ENCODE measurements around the gene CETN2.
"Not testable (repeated sequence)": the region's sequence is repeated elsewhere in the genome, so short reads cannot be mapped to it uniquely, and the experiment has no call there.

The CETN2 gene

GRCh38 chrX:152813206-152813605 lies 17.4 kb downstream of the CETN2 start:
- H4K20me1 ChIP-seq (ENCODE audit: insufficient read depth, low read length) = no peaks in the 10 kb centered on the region
- no peak overlapping the region for H2AFZ ChIP-seq (ENCODE audit: low read depth, low read length)
- H3K4me2 ChIP-seq (ENCODE audit: low read length) = no peak overlapping the region
- H3K36me3 ChIP-seq (replicated peaks; ENCODE audit: low read depth, low read length) = no peaks in the 10 kb centered on the region
- H3K27ac ChIP-seq (ENCODE audit: low read length) = no peak overlapping the region
- TF ChIP-seq EZH2phosphoT487 (IDR thresholded peaks at IDR 0.05; ENCODE audit: low read depth) (no peak), CTCF (IDR thresholded peaks at IDR 0.05; ENCODE audit: low read depth, low read length) (no peak)
- H3K4me3 ChIP-seq (ENCODE audit: low read length) = no peak overlapping the region
- no peaks in the 10 kb centered on the region for H3K4me1 ChIP-seq (ENCODE audit: low read length)
- H3K79me2 ChIP-seq (ENCODE audit: low read length) = no peaks in the 10 kb centered on the region
- no peaks in the 10 kb centered on the region for H3K27me3 ChIP-seq (ENCODE audit: low read depth, low read length)
- H3K9ac ChIP-seq (ENCODE audit: low read length) = no peak overlapping the region
- no peaks in the 10 kb centered on the region for H3K9me3 ChIP-seq (ENCODE audit: insufficient read depth, low read length)

- no peaks in the 10 kb centered on the region for H3K79me2 ChIP-seq (ENCODE audit: low read length)
- no peaks in the 10 kb centered on the region for H4K20me1 ChIP-seq (ENCODE audit: insufficient read depth, low read length)
- no peak overlapping the region for H2AFZ ChIP-seq (ENCODE audit: low read depth, low read length)
- no peak overlapping the region for H3K4me2 ChIP-seq (ENCODE audit: low read length)
- no peaks in the 10 kb centered on the region for H3K36me3 ChIP-seq (replicated peaks; ENCODE audit: low read depth, low read length)
- no peak for TF ChIP-seq CTCF (IDR thresholded peaks at IDR 0.05; ENCODE audit: low read depth, low read length)
- no peak for TF ChIP-seq EZH2phosphoT487 (IDR thresholded peaks at IDR 0.05; ENCODE audit: low read depth)
- H3K4me1 ChIP-seq (ENCODE audit: low read length) = no peaks in the 10 kb centered on the region
- no peak overlapping the region for H3K27ac ChIP-seq (ENCODE audit: low read length)
- H3K27me3 ChIP-seq (ENCODE audit: low read depth, low read length) = no peaks in the 10 kb centered on the region
- H3K9ac ChIP-seq (ENCODE audit: low read length) = no peak overlapping the region
- no peaks in the 10 kb centered on the region for H3K9me3 ChIP-seq (ENCODE audit: insufficient read depth, low read length)
- no peak overlapping the region for H3K4me3 ChIP-seq (ENCODE audit: low read length)
Observed at GRCh38 chrX:152810403-152810802, 20.2 kb downstream of the CETN2 start.

- Histone ChIP-seq H3K36me3 (replicated peaks; ENCODE audit: low read depth, low read length) (no peaks in the 10 kb centered on the region), H3K27ac (ENCODE audit: low read length) (no peak overlapping the region), H2AFZ (ENCODE audit: low read depth, low read length) (no peak overlapping the region), H3K27me3 (ENCODE audit: low read depth, low read length) (no peaks in the 10 kb centered on the region), H3K79me2 (ENCODE audit: low read length) (no peaks in the 10 kb centered on the region), H3K9ac (ENCODE audit: low read length) (no peak overlapping the region), H3K9me3 (ENCODE audit: insufficient read depth, low read length) (no peaks in the 10 kb centered on the region), H4K20me1 (ENCODE audit: insufficient read depth, low read length) (no peaks in the 10 kb centered on the region), H3K4me3 (ENCODE audit: low read length) (no peak overlapping the region), H3K4me1 (ENCODE audit: low read length) (no peaks in the 10 kb centered on the region), H3K4me2 (ENCODE audit: low read length) (no peak overlapping the region)
- TF ChIP-seq EZH2phosphoT487 (IDR thresholded peaks at IDR 0.05; ENCODE audit: low read depth) (no peak), CTCF (IDR thresholded peaks at IDR 0.05; ENCODE audit: low read depth, low read length) (no peak)
Observed at GRCh38 chrX:152806035-152806434, 24.5 kb downstream of the CETN2 start.

- no peaks in the 10 kb centered on the region for H4K20me1 ChIP-seq (ENCODE audit: insufficient read depth, low read length)
- H3K36me3 ChIP-seq (replicated peaks; ENCODE audit: low read depth, low read length) = no peaks in the 10 kb centered on the region
- no peaks in the 10 kb centered on the region for H3K9me3 ChIP-seq (ENCODE audit: insufficient read depth, low read length)
- H2AFZ ChIP-seq (ENCODE audit: low read depth, low read length) = no peak overlapping the region
- H3K4me1 ChIP-seq (ENCODE audit: low read length) = no peaks in the 10 kb centered on the region
- H3K27me3 ChIP-seq (ENCODE audit: low read depth, low read length) = no peaks in the 10 kb centered on the region
- no peak overlapping the region for H3K4me2 ChIP-seq (ENCODE audit: low read length)
- no peak overlapping the region for H3K4me3 ChIP-seq (ENCODE audit: low read length)
- H3K27ac ChIP-seq (ENCODE audit: low read length) = no peak overlapping the region
- no peak overlapping the region for H3K9ac ChIP-seq (ENCODE audit: low read length)
- no peak for TF ChIP-seq CTCF (IDR thresholded peaks at IDR 0.05; ENCODE audit: low read depth, low read length)
- H3K79me2 ChIP-seq (ENCODE audit: low read length) = no peaks in the 10 kb centered on the region
Observed at GRCh38 chrX:152798945-152799344, 31.6 kb downstream of the CETN2 start.

GRCh38 chrX:152787062-152787461 lies 43.5 kb downstream of the CETN2 start:
- H3K36me3 ChIP-seq (replicated peaks; ENCODE audit: low read depth, low read length); H2AFZ ChIP-seq (ENCODE audit: low read depth, low read length); H3K9me3 ChIP-seq (ENCODE audit: insufficient read depth, low read length); H3K9ac ChIP-seq (ENCODE audit: low read length); H3K4me3 ChIP-seq (ENCODE audit: low read length); H4K20me1 ChIP-seq (ENCODE audit: insufficient read depth, low read length); H3K27me3 ChIP-seq (ENCODE audit: low read depth, low read length); H3K27ac ChIP-seq (ENCODE audit: low read length); H3K4me1 ChIP-seq (ENCODE audit: low read length); H3K79me2 ChIP-seq (ENCODE audit: low read length); H3K4me2 ChIP-seq (ENCODE audit: low read length): not testable (repeated sequence)

All from OCI-LY3 (cell line).